Mesangial cell (primary cell): ENCODE measurements around the gene OR4K1. TPM values are rescaled to one million over a fixed set of nuclear protein-coding genes. Genes with fewer than 3 reads are reported as not detected.

Source experiments
- total RNA-seq: library from RNA; depleted of rRNA; stranded (reverse); fragments of >200 nt; gene quantifications from 2 replicates; pipeline ENCODE4 v1.2.3, GENCODE V29; 2015

Gene OR4K1, protein sequence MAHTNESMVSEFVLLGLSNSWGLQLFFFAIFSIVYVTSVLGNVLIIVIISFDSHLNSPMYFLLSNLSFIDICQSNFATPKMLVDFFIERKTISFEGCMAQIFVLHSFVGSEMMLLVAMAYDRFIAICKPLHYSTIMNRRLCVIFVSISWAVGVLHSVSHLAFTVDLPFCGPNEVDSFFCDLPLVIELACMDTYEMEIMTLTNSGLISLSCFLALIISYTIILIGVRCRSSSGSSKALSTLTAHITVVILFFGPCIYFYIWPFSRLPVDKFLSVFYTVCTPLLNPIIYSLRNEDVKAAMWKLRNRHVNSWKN
- not detected in 2 replicates for total RNA-seq

DNA sequence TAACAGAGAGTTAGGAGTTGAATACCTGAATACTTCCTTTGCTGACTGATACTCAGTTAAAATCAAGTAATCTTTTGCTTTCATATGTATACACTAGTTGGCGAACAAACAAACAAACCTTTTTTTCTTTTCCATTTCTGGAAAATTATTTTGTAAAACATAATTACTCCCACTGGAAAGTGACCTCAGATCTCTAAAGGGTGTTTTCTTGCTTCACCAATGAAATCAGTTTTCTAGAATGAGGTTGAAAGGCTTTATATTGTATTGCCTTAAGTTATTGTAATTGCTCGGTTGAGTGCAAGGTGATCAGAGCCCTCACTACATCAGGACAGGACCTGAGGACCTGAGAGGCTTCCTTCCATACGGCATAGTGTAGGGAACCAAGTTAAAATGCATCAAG is at the start of gene OR4K1:
TSS of gene OR4K1 (plus strand) at position 301 of the 400 bp plus-strand sequence. CDS start 4,750 bp downstream, outside the sequence.

DNA sequence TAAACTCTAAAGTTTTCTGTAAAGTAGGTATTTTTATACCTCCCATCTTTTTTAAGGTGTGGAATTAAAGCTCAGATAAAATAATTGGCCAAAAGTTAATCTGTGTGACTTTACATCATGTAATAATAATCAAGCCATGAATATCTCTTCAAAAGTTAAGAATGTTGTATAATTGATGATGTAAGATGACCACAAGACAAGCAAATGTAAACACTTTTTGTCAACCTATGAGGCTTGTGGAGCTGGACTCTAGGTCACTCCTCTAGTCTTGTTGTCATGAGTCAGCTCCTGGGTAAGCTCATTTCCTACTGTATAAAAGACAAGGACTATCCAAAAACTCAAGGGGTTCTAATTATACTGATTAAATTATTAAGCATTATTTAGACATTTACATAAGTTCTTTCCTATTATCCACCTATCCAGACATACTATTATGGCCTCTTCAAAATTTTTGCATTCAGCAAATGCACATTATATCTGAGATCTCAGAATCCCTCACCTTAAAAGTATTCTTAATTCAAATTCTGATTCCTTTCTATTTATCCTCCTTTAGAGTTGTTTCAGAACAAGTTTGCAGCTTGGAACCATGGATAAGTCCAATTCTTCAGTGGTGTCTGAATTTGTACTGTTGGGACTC is 10.6 kb upstream of the OR4K1 start, which contains the start of gene OR4K5:
TSS of gene OR4K5 (plus strand) at position 587 of the 637 bp plus-strand sequence. CDS start at position 587, 0 bp downstream.

DNA sequence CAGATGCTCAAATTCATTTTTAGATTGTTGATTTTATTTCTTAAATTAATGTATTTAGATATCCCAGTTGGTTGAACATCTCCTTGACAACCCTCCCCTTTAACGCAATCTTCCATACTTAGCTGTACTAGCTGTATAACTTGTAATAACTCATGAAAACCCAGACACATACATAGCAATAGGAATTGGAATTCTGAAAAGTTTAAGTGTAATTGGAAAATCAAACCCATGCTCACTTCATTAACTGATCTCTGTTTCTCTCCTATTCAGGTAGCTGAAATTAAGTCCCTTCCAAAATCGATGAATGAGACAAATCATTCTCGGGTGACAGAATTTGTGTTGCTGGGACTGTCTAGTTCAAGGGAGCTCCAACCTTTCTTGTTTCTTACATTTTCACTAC is 44.6 kb downstream of the OR4K1 start, which contains the start of gene OR4K15:
TSS of gene OR4K15 (plus strand) at position 301 of the 400 bp plus-strand sequence. CDS start at position 301, 0 bp downstream.

Other genes starting within 250 kb of the OR4K1 start
- gene OR11H2, start 217.0 kb upstream of the OR4K1 start, total RNA-seq: not detected in 2 replicates
- not detected in 2 replicates for gene OR4Q3, start 187.3 kb upstream of the OR4K1 start, total RNA-seq
- gene OR4M1, start 157.4 kb upstream of the OR4K1 start, total RNA-seq: not detected in 2 replicates
- not detected in 2 replicates for gene OR4N2, start 127.1 kb upstream of the OR4K1 start, total RNA-seq
- gene OR4K2, start 55.8 kb upstream of the OR4K1 start, total RNA-seq: not detected in 2 replicates
- gene OR4K5, start 10.3 kb upstream of the OR4K1 start, total RNA-seq: not detected in 2 replicates
- gene OR4K15, start 44.7 kb downstream of the OR4K1 start, total RNA-seq: not detected in 2 replicates
- gene OR4Q2, start 71.2 kb downstream of the OR4K1 start, total RNA-seq: not detected in 2 replicates
- gene OR4K14, start 88.4 kb downstream of the OR4K1 start, total RNA-seq: not detected in 2 replicates
- gene OR4K13, start 105.1 kb downstream of the OR4K1 start, total RNA-seq: not detected in 2 replicates
- not detected in 2 replicates for gene OR4L1, start 129.1 kb downstream of the OR4K1 start, total RNA-seq
- gene OR4K17, start 179.8 kb downstream of the OR4K1 start, total RNA-seq: not detected in 2 replicates
- not detected in 2 replicates for gene OR4N5, start 207.9 kb downstream of the OR4K1 start, total RNA-seq